Hepatic stellate cell (primary cell): Measurements from ENCODE around the gene PYGM.

ENCODE experiments used
- DNase-seq: peaks from one replicate; pipeline ENCODE4 v3.0.0; 2011; ENCODE audit warnings: low spot score

Gene PYGM

DNA sequence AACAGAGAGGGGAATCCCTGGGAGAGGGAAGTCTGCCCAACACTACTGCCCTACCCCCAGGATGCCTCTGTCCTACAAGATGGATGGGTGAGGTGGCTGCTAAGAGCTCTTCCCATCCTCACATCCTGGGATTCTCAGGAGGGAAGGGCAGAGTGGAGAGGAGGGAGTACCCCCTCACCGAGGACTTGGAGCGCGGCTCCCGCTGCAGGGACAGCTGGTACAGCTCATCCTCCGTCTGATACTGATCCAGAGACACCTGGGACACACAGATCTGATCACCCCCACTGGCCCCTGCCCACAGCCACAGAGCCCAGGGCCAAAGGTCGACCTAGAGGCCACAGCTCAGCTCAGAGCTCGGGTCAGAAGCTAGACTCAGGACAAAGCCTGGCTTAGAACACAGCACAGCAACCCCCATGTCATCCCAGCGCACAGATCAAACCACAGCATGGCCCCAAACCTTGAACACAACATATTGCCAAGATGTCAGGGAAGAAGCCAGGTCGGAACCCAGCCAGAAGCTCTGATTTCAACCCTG is 24.0 kb downstream of the PYGM start:
- DNase-seq, result no peak

DNA sequence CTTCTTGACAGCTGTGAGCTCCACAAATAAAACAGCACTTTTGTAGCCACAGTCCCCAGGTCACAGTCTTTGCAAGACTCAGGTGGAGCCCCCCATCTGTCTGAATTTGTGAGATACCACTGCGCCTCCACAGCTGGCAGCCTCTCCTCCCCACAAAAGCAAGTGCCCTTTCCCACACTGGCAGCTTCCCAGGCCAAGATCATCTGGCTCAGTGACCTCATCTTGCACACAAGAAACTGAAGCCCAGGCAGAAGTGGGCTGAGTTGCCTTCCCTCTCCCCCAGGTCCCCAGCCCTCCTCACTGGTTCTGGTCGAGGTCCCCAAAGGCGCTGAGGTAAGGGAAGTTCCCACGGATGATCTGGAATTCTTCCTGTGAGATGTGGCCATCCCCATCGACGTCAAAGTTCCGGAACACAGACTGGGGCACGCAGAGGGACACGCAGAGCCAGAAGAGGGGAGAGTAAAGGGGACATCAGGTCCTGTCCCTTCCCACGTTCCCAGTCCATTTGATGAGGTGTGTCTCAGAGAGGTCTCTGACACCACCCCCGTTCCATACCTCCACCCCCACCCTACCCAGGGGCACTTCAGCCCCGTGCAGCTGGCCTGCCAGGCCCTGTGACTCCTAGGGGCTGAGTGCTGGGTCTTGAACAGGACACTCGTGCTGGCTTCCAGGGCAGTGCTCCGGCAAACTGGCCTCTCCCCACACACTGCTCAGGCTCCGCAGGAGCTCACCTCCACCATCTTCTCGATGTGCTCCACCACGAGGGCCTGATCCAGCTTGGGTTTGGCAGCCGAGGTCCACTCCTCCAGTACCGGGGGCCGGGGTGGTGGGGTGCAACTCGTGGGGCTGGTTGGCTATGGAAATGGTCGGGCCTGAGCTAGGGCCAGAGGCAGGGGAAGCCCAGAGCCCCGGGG is 24.7 kb downstream of the PYGM start:
- DNase-seq, result no peak

DNA sequence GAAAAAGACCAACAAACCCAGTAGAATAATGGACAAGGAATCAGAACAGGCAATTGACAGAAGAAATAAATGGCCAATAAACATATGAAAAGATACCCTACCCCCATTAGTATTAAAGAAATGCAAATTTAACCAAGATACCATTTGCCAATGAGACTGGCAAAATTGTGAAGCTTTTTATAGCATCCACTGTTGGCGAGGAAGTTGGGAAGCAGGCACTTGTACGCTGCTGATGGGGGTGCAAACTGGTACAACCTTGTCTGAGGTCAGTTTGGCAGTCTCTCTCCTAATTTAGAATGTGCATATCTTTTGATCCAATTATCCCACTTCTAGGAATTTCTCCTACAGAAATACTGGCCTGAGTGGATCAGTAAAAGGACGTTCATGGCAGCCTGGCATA is 28.2 kb downstream of the PYGM start:
- DNase-seq, result no peak

DNA sequence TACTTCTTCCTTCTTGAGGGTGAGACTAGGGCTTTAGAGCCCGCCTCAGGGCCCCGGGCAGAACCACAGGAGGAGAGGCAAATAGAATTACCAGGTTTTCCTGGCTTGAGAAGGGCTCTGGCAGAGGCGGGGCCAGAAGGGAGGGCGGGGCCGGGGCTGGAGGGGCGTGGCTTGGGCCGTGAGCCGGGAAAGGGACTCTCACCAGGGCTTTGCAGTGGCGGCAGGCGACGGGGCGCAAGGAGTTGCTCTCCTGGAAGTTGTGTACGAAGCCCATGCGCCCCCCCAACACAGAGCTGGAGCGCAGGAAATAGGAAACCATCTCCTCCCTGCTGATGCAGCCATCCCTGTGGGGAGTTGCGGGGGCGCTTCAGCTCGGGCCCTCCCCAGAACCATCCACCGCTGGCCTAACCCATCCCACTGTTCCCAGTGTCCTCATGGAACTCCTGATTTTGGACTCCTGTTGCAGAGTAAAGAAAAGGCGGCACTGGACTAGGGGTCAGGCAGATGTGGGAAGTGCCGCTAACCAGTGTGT is 29.9 kb downstream of the PYGM start:
- DNase-seq, result no peak

DNA sequence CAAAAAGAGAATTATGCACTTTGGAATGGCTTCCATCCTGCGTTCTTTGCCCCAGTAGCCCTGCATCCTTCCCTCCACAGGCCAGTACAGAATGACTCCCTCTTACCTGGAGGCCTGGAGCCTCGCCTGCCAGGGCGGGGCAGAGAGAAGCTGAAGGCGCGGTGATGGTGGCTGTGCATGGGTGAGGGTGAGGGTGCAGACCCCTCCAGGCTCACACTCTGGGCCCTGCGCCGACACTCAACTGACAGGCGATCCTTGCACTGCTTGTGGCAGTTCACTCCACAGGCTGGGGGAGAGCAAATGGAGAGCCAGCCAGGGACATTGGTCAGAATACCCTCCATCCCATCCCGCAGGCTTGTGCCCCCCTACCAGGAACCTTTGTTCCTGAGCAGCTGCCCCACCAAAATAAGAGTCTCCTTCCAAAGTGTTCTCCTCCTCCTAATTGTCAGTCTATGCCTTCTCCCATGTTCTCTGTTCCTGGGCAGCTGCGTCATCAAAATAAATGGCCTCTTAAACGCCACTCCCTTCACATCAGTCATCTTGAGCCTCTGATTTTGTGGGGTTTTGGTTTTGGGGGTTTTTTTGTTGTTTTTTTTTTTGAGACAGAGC is 30.9 kb downstream of the PYGM start:
- DNase-seq, result no peak

DNA sequence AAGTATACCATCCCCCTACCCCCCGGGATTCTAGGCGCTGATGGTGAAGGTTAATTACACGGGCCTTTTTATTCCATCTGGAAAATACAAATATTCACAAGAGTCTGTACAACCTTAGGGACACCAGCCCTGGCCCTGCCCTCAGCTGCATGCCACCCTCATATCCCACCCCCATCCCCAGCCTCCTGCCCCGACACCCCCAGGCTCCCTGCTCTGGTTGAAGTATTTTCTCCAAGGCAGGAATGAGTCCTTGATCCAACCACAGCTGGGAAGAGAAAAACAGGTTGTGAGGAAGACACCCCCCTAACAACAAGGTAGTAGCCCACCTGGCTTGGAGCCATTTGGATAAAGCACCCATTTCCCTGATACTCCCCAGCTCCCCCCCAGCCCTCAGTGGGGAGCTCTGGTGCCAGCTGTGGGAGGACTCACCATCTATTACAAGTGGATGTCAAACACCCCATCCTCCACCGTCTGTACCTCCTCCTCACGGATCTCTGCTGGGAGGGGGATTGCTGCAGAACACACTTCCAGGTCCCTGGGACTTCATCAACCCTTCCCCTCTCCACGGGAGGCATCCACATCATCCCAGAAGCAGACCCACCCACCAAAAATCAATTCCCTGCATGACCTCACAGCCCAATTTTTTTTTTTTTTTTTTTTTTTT is 32.8 kb downstream of the PYGM start:
- no peak for DNase-seq

DNA sequence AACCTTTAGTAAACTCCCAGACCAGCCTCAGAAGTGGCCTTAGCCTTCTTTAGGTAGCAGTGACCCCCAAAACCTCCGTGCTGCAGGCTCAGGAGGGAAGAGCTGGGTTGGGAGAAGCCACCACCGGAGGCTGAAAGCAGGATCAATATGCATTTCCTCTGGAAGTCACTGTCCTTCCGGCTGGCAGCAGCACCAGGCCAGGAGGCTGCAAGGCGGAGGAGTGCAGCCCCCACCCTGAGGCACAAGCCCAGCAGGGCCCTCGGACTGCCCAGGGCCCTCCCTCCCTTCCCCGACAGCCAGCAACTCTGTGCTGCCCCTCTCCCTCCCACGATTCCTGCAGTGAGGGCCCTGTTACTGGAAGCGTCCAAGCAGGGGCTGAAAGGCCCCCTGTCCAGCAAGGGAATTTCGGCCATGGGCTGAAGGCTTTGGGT is 33.5 kb downstream of the PYGM start:
- DNase-seq, result no peak

DNA sequence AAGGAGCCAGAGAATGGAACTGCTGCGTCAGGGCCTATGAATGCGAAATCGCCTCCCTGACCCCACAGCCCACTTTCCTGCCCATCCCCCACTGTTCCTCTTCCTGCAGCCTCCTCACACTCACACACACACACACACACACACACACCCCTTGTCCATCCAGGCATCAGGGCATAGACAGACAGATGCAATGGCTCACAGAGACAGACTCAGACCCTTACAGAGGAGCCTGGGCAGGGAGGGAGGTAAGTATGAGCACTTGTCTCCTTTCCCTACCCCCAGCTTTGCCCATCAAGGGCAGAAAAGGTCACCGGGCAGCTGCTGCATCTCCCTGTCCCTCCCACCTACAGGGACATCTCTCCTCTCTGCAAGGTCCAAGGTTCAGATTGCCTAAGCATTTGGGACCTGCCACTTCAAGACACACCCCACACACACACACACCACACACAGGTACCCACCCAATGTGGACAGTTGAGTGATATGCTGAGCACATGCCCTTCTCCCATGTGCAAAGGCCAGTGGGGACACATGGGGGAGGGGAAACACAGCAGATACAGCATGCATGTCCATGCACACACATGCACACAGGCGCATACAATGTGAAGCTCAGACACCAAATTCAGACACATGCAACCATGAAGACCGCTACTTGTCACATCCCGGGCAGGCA is 34.8 kb downstream of the PYGM start:
- DNase-seq, result no peak

DNA sequence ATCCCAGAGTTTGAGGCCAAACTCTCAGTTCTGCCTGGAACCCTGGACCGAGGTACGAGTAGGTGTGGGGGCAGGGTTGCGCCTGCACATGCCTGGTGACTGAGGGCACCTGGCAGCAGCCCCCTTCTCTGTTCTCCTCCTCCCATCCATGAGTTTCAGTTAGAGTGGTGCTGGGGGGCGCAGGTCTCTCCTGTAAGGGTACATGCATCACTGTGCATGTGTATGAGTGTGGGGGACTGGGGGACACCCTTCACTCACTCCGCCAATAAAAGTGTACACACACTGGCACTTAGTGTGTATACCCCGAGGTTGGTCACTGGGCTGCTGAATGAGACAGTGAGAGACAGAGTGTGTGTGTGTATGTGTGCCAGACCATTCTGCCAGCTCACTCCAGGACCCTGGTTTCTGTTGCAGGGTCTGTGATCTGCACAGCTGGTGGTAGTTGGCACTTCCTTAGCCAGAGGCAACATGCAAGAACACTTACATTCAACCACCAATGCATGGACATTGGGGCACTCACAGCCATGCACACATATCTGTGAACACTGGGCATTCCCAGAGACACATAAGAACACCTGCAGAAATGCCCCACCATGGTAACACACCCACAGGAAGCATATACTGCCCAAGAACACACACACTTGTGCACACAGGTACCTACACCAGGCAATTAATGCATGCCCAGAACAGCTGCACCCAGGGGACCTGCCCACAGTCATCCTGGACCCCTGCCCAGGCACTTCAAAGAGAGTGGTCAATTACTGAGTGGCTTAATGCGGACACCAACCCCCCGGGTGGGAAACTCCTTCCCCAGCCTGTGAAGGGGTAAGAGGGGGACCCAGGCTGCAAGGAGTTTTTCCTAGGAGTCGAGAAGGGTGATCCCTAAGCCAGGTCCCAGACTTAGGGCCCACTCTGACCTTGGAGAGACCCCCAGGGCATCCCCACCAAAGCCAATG is 35.6 kb downstream of the PYGM start:
- DNase-seq, result no peak

DNA sequence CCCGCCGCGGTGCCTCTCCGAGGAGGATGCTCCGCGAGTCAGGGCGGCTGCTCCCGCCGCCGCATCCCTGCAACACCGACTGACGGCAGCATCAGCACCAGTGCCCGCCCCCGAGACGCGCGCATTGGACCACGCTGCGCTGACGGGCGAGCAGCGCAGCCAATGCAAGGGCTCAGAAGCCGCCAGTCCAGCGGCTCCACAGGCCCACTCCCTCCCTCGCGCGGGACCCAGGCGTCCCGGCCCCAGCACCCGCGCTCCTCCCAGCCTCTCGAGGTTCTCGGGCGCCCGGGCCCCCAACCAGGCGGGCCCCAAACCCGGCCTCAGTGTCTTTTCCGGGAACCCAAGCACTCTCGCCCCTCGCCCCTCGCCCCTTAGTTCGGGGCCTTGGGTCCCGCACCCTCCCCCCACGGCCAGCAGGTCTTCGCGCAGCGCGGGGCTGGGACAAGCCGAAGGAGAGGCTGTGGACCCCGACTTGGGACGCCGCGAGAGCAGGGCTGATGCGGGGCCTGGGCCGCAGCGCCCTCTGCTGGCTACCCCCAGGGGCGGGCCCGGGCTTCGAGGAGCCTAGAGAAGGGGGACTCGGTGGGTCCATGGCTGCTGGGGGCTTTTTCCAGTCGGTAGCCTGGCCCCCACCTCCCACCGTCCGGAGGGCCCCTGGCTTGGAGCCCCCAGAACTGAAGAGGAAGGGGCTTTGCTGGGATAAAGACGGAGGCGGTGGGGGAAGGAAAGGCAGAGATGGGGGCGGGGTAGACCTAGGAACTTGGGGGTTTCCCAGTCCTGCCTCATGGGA is 36.5 kb downstream of the PYGM start, which contains the start of gene NRXN2:
NRXN2 (minus strand) TSS at position 81 of the 790 bp plus-strand sequence. CDS start 9,498 bp downstream, outside the sequence.
- peak; percentile 98 for DNase-seq

DNA sequence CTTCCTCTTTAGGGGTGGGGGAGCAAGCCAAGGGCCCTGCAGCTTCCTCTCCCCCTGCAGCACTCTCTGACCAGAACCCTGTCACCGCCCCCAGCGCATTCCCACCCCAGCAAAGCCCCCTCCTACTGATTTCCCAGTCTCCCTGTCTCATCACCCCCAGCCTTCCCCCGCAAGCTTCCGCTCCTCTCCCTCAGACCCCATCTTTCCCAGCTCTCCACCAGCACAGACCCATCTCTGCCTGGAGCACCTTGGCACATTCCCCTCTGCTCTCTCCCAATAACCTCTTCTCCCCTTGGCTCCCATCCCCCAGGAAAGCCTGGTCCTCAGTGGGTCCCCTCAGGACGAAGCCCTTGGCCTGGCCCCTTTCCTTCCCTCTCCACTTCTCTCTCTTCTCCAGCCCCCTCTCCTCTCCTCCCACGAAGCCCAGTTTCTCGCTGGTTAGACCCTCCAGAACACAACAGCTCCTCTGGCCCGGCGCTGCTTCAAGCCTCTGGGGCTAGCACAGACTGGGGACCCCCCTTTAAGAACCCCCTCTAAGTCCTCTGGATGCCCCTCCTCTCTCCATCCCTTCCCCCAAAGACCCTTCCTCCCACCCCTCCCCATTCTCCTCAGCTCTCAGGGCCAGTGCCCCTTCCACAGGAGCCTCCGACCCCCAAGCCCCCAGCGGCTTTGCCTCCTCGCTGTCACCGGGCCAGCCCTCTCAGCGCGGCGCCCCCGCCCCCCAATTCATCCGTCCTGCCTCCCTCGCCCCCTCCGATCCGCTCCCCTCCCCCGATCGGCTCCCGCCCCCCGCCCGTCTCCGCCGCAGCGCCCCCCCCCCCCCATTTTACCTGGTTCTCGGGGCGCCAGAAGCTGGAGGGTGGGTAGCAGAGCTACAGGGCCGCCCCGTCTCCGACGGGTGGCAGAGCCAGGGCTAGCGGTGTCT is 37.4 kb downstream of the PYGM start:
- no peak for DNase-seq

DNA sequence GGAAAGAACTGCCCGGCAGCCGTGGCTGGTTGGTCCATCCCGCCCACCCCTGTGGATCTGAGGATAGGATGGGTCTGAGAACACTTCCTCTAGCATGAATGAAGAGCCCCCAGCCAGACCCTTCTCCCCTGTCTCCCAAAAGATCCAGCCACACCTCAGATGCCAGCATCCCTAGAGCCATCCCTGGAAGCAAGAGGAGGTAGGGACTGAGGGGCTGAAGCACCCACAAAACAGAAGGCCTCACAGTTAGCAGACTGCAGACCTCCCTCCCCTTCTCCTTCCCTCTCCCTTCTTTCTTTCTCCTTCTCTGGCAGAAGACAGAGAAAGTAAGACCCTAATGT is 38.4 kb downstream of the PYGM start:
- no peak for DNase-seq

DNA sequence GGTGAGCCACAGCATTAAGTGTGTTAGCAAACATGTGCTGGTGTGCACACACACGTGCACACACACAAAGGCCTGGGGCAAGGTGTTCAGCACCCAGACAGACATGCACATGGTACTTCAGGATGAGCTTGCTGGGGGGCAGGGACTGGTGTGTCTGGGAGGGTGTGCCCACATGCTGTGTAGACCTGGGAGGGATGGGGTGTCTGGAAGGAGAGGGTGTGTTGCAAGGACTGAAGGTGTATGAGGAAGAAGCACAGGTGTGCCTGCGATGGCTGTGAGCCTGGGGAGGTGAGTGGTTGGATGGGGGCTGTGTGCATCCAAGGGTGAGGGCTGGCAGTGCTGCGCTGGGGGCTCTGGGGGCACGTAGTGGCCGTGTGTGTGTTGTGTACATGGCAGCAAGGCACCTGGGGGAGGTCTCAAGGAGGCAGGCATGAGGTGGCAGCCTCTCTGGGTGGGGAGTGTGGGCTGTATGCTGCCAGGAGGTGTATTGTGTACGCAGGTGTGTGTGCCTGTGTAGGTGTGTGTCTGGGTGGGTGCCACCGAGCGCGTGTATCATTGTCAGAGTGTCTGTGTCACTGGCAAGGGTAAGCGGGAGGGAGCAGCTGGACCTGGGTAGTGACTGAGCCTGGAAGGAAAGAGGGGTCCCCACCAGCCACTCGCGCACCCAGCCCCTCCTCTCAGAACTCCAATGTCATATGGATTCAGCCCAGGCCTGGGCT is 39.0 kb downstream of the PYGM start:
- no peak for DNase-seq

DNA sequence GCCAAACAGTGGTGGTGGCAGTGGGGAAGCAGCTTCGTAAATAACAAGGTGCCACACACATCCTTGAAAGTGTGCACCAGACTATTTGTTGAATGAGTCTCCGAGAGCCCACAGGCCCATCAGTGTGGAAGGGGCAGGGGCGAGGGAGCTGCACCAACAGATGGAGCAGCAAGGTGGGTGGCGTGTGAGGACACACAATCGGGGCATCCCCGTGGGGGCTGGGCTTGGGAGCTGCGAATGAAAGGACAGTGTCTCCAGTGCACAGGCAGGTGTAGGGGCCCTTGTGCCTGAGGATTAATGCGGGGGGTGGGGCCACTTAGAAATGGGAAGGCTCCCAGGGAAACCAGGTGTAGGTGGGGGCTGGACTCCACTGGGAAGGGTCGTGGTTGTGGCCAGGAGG is 39.6 kb downstream of the PYGM start:
- DNase-seq, result no peak

DNA sequence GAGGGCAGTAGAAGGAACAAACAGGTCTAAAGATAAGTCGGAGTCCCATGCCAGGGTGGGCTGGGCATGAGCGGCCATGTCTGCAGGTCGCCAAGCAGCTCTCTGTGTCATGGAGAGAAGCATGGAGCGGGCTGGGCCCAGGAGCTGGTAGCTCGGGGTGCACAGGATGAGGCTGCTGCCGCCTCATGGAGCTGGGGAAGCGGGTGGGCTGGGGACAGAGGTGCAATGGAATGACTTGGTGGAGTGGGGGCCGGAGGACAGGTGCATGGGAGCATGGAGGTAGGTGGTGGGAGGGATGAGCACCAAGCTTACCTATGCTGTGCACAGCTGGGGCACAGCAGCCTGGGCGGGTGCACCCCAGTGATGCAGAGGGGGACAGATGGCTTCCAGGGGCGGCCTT is 40.4 kb downstream of the PYGM start:
- DNase-seq, result no peak

DNA sequence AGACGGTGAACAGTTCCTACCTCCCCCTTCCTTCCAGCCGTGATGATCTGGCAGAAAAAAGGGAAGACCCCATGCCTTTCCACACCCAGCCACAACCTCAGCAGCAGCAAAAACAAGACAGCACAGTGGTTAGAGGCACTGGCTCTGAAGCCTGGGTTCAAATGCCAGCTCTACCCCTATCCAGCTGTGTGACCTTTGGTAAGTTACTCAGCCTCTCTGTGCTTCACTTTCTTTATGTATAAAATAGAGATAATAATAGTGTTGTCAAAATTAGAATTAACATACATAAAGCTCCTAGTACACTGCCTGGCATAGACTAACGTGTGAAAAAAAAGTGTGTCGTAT is 41.0 kb downstream of the PYGM start:
- DNase-seq, result no peak

DNA sequence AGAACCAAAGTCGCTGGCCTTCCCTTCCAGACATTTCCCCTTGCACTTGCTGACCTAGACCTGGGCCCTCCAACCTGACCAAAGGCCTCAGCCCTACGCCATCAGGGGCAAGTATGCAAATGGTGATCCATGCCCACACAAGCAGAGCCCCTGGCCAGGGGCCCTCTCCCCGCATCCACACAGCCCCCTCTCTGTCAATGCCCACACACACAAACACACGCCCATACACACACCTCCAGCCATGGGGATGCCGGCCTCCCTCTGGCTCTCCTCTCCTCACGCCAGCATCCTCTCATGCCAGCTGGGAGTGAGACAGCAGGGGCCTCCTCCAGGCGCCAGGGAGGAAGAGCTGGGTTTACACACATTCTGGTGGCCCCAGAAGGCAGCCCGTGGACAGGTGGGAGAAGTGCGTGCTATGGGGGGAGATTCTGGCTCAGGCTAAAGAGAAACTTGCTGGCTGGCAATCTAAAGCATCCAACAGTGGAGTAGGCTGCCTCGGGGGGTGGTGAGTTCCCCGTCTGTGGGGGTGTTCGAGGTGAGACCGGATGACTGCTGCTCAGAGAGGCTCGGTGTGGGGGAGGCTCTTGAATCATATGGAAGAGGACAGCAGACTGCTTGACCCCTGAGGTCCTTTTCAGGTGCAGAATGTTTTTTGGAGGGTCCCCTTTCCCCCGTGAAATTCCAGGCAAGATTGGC is 41.5 kb downstream of the PYGM start:
- no peak for DNase-seq

DNA sequence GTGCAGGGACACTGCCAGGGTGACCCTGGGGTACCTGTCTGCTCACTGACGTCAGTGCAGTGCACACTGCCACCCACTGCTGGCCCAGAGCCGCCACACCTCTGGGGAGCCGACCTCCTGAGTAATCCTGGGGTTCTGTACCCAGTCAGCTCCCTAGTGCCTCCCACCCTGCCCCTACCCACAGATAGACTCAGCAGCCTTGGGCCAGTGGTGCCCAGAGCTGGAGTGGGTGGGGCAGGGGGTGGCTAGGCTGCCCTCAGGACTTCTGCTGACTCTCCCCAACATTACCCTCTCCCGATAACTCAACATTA is 42.6 kb downstream of the PYGM start:
- no peak for DNase-seq
